AML-193 (cell line): ENCODE data around the gene RPTOR.

Source experiments
- DNase-seq, 2 experiments: peaks; one replicate each; lab custom pipeline; 2025; lab: John Stamatoyannopoulos, UW

The RPTOR gene

GRCh38 chr17:80717720-80718083 lies 173.1 kb downstream of the RPTOR start:
- no peak for DNase-seq

- DNase-seq, result no peak
These were observed 173.8 kb downstream of the RPTOR start for GRCh38 chr17:80718428-80718827.

GRCh38 chr17:80719449-80719848 lies 174.8 kb downstream of the RPTOR start:
- no peak for DNase-seq

- DNase-seq, result no peak
These were observed 176.3 kb downstream of the RPTOR start for GRCh38 chr17:80720610-80721577.

GRCh38 chr17:80722661-80723060 lies 178.0 kb downstream of the RPTOR start:
- DNase-seq, result no peak

- DNase-seq, result no peak
These were observed 180.2 kb downstream of the RPTOR start for GRCh38 chr17:80724775-80725266.

- DNase-seq, result no peak
These were observed 180.9 kb downstream of the RPTOR start for GRCh38 chr17:80725517-80725916.

- DNase-seq, result no peak
These were observed 182.1 kb downstream of the RPTOR start for GRCh38 chr17:80726558-80727408.

- DNase-seq, result no peak
These were observed 182.7 kb downstream of the RPTOR start for GRCh38 chr17:80727409-80727755.

GRCh38 chr17:80729016-80729415 lies 184.4 kb downstream of the RPTOR start:
- DNase-seq, result no peak

GRCh38 chr17:80729761-80730160 lies 185.1 kb downstream of the RPTOR start:
- no peak for DNase-seq

- DNase-seq, result no peak
These were observed 186.1 kb downstream of the RPTOR start for GRCh38 chr17:80730739-80731138.

- no peak for DNase-seq
These were observed 186.7 kb downstream of the RPTOR start for GRCh38 chr17:80731323-80731722.

GRCh38 chr17:80732268-80732667 lies 187.6 kb downstream of the RPTOR start:
- DNase-seq, result no peak

- peak; percentile 82 to 90 for DNase-seq
These were observed 192.7 kb downstream of the RPTOR start for GRCh38 chr17:80737106-80738019.

- peak; percentile 96 to 98 for DNase-seq
These were observed 193.6 kb downstream of the RPTOR start for GRCh38 chr17:80738020-80738808.

- DNase-seq, result no peak
These were observed 194.5 kb downstream of the RPTOR start for GRCh38 chr17:80738987-80739730.

GRCh38 chr17:80740141-80740540 lies 195.5 kb downstream of the RPTOR start:
- DNase-seq, result peak in 1 of 2 experiments; percentile 12

GRCh38 chr17:80742091-80742490 lies 197.5 kb downstream of the RPTOR start:
- DNase-seq, result no peak

GRCh38 chr17:80742581-80743180 lies 198.0 kb downstream of the RPTOR start:
- DNase-seq, result no peak
